SK-N-SH (cell line): Measurements from ENCODE around the gene DSCAML1.

Experiments used
- CTCF ChIP-seq: fragments of 200-600 bp; sonication (generic); IDR thresholded peaks from 2 replicates; pipeline ENCODE4 v1.6.1; 2017; ENCODE audit warnings: antibody characterized with exemption, mild to moderate bottlenecking, moderate library complexity
- EZH2phosphoT487 ChIP-seq: fragments of 200-600 bp; sonication (generic); IDR thresholded peaks from 2 replicates; pipeline ENCODE4 v1.6.1; 2017; ENCODE audit warnings: low read depth, mixed run types, mild to moderate bottlenecking, antibody characterized with exemption, moderate library complexity, borderline replicate concordance
- IRF3 ChIP-seq: fragments of 150-350 bp; IDR thresholded peaks from 2 replicates; pipeline ENCODE4 v1.6.1; 2016; ENCODE audit warnings: mild to moderate bottlenecking, low read depth, low read length
- PBX3 ChIP-seq: IDR thresholded peaks from 2 replicates; pipeline ENCODE4; 2012
- POLR2AphosphoS5 ChIP-seq: IDR thresholded peaks from 2 replicates; pipeline ENCODE4 v1.6.1; 2012; ENCODE audit warnings: low read depth, low read length
- REST ChIP-seq: IDR thresholded peaks from 2 replicates; pipeline ENCODE4 v1.6.1; 2012; ENCODE audit warnings: mild to moderate bottlenecking, low read depth, low read length, moderate library complexity
- RFX5 ChIP-seq: IDR thresholded peaks from 2 replicates; pipeline ENCODE4 v1.6.1; 2012; ENCODE audit warnings: mild to moderate bottlenecking, improper control_type of control experiment, low read length
- SIN3A ChIP-seq: IDR thresholded peaks from 2 replicates; pipeline ENCODE4 v1.6.1; 2012; ENCODE audit warnings: low read depth, mild to moderate bottlenecking, low read length, moderate library complexity, borderline replicate concordance
- SMC3 ChIP-seq: IDR thresholded peaks from 2 replicates; pipeline ENCODE4 v1.6.1; 2012; ENCODE audit warnings: low read depth, low read length, improper control_type of control experiment
- ZBTB33 ChIP-seq: IDR thresholded peaks from 2 replicates; pipeline ENCODE4 v1.4.0; 2012; ENCODE audit warnings: low read depth, borderline replicate concordance

GRCh38 chr11:117633976-117634755 is 162.8 kb downstream of the DSCAML1 start:
- no peak for TF ChIP-seq CTCF
- no peak for TF ChIP-seq REST
- no peak for TF ChIP-seq ZBTB33
- no peak for TF ChIP-seq SMC3
- TF ChIP-seq IRF3 = no peak
- TF ChIP-seq POLR2AphosphoS5 = no peak
- TF ChIP-seq RFX5 = no peak
- no peak for TF ChIP-seq SIN3A
- TF ChIP-seq EZH2phosphoT487 = no peak
- TF ChIP-seq PBX3 = no peak
